C1 segment of cervical spinal cord (tissue), 14 donors: ENCODE results near the gene CFAP97D2.
"Not testable (repeated sequence)": the region's sequence is repeated elsewhere in the genome, so short reads cannot be mapped to it uniquely, and the experiment has no call there.

Source experiments
- DNase-seq, 14 donors: peaks; one replicate each; lab custom pipeline; 2025; lab: John Stamatoyannopoulos, UW

Gene CFAP97D2

DNA sequence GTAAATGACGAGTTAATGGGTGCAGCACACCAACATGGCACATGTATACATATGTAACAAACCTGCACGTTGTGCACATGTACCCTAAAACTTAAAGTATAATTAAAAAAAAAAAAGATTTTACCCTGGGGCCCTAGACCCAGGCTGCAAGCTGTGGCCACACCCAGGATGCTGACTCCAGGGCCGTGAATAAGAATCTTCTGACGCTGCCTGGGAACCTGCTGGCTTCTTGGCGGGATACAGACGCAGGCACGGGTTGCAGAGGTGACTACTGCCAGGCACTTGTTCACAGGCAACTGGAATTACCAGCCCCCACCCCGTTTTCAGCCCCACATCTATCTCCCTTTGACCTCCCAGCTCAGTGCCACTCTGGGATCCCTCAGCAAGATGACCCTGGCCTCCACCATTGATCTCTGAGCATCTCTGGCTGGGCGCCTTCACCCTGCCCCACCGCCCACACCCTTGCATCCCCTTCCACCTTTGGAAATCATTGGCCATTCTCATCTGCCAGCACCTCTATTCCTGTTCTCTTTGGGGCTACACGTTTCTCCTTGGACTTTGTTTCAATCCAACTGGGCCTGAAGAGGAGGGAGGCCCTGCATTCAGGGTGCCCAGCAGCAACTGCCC, 21.1 kb upstream of the CFAP97D2 start:
- DNase-seq, result no peak

DNA sequence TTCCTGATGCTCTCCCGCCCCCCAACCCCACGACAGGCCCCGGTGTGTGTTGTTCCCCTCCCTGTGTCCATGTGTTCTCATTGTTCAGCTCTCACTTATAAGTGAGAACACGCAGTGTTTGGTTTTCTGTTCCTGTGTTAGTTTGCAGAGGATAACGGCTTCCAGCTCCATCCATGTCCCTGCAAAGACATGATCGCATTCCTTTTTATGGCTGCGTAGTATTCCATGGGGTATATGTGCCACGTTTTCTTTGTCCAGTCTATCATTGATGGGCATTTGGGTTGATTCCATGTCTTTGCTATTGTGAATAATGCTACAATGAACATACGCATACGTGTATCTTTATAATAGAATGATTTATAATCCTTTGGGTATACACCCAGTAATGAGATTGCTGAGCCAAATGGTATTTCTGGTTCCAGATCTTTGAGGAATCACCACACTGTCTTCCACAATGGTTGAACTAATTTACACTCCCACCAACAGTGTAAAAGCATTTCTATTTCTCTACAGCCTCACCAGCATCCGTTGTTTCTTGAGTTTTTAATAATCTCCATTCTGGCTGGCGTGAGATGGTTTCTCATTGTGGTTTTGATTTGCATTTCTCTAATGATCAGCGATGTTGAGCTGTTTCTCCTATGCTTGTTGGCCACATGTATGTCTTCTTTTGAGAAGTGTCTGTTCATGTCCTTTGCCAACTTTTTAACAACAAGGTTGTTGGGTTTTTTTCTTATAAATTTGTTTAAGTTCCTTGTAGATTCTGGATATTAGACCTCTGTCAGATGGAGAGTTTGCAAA, 20.0 kb upstream of the CFAP97D2 start:
- DNase-seq, result not testable (repeated sequence)

DNA sequence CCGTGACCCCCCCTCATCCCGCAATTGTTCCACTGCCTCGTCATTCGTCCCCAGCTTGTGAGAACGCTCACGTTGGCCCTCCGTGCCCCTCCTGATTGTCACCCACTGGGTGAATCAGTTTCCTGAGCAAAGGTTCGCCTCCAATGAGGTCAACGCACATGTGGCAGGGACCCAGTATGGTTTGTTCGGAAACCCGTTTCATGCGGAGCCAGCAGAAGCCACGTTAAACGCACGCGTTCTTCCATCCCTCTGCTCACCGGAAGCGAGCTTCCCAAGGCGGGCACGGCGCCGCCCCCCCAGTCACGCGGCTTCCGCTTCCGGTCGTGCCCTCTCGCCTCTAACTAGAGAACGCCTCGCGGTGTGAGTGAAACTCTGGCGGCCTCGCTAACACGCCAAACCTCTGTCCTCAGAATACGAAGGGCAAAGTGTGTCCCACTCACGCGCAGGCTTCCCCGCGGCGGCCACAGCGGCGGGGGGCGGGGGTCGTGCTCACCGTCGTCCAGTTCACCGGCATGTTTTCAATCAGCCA, 18.0 kb upstream of the CFAP97D2 start:
- DNase-seq, result no peak

DNA sequence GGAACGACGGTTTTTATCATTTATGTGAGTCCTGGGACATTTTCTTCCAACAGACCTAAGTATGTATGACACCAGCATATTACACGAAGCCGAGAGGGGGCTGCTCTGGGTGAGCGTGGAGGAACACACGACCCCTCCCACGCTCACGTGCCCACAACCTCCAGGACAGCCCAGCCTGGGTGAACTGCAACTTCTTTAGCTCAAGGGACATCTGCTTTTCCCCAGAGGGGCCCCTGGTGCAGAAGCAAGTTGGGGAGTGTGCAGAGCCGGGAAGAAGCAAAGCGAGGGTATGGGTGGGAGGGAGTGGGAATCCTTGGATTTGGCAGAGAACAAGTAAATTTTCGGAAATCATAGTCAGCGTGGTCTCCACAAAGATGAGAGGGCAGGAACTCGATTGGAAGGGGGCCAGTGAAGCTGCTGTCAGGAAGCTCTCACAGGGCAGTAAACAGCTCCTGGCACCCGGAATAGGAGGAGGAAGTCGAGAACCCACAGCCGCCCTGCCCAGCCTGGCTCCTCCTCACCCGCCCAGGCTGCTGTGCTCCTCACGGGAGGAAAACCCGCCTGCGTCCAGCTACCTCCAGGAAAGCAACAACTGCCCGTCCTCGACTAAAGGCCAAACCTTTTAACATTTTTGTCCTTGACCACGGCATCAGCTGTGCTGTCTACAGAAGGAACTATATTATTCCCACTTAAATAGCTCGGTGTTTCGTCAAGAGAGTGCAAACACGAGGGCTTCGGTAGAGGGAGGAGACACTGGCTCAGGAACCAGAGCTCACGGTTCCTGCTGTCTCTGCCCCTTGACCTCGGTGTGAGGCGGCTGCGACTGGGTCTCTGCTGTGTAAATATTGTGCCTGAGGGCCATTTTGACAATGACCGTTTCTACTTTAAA, 17.2 kb upstream of the CFAP97D2 start:
- peak in 7 of 14 donors; percentile 14 to 45 (median 28) for DNase-seq

DNA sequence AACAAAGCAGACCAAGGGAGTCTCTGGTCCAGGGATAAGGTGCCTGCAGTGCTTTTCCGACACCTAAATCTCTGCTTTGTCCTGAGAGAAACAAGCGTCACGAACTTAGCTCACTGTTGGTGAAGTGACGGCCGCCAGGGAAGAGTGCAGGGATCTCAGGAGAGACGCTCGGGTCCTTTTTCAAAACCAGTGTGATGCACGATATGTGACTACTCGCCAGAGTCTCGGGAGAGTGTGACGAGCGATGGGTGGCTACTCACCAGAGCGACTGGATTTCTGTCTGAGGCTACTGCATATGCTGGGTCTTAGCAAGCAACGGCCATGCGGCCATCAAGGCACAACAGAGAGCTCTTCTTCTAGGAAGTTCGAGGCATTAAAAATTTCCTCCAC, 16.5 kb upstream of the CFAP97D2 start:
- DNase-seq, result no peak

DNA sequence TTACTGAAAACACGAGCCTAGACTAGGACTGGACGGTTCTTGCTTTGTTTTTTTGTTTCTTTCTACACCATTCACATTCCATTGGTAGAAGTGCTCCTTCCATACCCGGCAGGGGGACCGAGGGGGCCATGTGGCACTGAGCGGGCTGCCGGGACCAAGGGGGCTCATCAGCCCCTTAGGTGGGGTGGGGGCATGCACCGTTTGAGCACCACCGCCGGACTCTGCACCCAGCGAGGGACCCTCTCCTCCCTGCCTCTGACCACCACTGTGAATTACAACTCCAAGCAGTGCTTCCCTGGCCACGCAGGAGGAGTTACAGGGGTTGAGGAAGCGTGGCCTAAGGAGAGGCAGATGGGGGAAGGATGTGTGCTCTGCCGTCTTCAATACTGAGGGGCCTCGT, 15.0 kb upstream of the CFAP97D2 start:
- no peak for DNase-seq

DNA sequence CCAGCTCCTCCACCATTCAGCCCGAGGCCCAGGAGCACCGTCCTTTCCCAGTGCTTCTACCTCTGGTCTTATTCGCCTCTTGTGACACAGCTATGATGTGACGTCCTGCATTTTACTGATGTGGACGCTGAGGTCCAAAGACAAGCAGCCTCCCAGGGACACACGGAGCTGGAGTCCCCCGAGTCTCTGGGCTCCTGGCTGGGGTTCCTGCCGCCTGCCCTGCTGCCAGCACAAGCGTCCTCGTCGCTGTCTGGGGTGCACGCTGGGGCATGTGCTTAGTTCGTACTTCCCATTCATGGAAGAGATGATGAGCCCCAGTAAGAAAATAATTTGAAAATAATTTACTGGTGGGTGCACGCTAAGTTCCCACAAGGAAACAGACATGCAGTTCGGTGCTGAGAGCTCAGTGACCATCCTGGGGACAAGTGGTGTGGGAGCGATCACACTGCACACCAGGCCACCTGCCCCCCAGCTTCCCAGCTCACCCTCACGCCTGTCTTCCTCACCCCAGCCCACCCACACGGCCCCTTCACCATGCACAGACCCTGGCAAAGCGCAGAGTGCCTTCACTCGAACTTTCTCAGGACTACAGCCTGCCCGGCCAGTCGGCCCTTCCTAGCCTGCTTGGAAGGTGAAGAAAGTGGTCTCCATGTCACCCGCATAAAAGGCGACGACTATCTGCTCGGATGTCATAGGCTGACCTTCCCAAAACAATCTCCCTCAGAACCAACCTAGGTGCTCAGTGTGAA, 14.2 kb upstream of the CFAP97D2 start:
- DNase-seq, result no peak

DNA sequence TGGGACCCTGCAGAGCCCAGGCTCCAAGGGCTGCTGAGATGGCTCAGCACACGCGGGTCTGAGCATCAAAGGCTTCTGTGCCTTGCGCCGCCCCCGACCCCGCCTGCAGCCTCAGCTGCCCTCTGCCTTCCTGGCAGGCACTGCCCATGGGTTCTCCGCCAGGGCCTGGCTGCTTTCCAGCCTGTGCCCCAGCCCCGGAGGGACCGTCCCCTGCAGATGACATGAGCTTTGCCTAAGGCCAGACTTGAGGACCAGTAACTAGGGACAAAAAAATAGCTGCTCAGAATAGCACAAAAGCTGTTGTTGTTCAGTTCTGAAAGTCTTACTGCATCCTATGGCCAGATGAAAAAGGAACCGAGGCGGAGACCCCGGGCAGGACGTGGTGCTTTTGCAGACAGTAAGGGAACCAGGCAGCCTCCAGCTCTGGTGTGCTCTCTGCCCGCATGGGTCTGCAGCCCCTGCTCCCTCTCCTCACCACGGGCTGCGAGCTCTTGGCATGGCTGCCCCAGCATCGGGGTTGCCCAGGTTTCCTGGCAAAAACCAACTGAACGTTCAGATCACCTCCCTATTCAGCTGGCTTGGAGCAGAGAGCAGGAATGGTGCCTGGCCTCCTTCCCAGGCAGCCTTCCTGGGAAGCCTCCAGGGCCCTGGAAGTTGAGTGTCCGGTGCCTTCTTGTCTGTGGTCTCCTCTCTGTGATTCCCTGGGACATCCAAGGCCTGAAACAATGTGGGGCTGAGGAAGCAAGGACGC, 12.5 kb upstream of the CFAP97D2 start:
- DNase-seq, result peak in 13 of 14 donors; percentile 49 to 92 (median 77)

DNA sequence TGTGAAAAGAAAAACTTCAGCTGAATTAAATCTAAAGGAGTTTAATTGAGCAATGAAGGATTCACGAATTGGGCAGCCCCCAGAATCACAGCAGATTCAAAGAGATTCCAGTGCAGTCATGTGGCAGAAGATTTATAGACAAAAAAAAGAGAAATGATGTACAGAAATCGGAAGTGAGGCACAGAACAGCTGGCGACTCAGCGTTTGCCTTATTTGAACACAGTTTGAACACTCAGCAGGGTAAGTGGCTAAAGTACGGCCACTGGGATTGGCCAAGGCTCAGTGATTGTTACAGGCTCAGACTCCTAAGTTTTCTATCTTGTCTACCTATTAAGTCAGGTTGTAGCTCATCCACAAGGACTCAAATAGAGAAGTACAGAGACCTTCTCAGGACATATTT, 11.6 kb upstream of the CFAP97D2 start:
- peak in 2 of 14 donors; percentile 20 to 22 for DNase-seq

DNA sequence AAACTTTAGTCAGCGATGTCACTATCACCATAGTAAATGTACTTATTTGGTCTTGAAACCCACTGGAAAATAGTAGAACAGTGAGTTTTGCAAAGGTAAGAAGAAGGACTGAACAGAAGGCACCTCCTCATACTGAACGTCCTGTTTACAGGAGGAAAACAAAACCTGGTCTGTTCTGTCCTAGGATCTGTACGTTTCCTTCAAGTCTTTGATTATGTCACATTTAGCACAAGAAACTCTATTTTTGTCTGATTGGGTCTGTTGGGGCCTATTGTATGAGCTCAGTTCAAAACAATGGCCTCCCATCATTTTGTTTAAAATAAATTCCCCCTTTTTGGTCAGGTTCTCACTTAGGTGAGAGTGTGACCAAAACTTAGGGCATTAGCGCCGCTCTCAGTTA, 11.2 kb upstream of the CFAP97D2 start:
- DNase-seq, result no peak

DNA sequence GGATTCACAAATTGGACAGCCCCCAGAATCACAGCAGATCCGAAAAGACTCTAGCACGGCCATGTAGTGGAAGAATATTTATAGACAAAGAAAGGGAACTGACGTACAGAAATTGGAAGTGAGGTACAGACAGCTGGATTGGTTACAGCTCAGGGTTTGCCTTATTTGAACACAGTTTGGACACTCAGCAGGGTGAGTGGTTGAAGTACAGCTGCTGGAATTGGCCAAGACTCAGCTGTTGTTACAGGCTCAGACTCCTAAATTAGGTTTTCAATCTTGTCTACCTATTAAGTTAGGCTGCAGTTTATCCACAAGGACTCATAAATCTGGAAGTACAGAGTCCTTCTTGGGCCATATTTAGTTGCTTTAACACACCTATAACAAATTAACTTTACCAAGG, 5.8 kb upstream of the CFAP97D2 start:
- no peak for DNase-seq

DNA sequence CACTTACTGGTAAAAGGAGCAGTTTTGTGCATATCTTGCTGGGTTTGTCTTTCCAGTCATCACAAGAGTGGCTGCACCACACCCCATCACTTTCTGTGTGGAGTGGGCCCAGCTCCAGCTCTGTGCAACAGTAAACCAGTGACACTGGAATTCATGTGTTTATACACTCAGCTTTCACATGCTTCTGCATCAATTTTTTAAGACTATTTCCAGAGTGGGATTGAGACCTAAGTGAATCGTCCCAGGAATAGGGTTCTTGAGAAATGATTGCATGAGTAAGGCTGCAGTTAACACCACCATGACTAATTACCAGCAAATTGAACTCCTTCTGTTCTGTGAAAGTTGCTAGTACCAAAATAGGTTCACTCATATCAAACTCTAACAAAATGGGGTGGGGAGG, 5.3 kb upstream of the CFAP97D2 start:
- no peak for DNase-seq

DNA sequence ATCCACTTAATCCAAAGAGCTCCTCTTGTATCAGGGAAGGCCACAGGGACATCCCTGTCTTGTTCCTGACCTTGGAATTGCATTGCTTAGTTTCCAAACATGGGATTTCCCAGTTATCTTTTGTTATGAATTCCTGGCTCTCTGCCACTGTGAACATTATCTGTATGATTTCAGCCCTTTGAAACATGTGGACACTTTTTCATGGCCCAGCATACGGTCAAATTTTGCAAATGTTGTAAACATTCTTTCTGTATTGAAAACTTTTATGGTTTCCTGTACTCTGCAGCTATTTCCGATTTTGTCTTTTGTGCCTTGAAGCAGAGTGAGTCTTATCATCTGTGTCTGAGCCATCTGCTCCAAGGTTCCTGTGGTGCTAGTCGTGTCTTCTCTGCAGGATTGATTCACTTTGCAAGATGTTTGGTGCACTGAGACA, 4.5 kb upstream of the CFAP97D2 start:
- no peak for DNase-seq

DNA sequence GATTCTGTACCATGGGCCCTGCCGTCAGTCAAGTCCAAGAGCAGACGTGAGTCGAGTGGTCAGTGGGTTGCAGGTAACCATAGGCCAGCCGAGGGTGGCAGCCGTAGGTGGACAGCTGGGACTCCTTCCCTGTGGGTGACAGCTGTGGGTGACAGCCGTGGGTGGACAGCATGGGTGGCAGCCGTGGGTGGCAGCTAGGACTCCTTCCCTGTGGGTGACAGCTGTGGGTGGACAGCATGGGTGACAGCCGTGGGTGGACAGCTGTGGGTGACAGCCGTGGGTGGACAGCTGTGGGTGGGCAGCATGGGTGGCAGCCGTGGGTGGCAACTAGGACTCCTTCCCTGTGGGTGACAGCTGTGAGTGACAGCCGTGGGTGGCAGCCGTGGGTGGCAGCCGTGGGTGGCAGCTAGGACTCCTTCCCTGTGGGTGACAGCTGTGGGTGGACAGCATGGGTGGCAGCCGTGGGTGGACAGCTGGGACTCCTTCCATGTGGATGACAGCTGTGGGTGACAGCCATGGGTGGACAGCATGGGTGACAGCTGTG, 2.6 kb upstream of the CFAP97D2 start:
- DNase-seq, result not testable (repeated sequence)

DNA sequence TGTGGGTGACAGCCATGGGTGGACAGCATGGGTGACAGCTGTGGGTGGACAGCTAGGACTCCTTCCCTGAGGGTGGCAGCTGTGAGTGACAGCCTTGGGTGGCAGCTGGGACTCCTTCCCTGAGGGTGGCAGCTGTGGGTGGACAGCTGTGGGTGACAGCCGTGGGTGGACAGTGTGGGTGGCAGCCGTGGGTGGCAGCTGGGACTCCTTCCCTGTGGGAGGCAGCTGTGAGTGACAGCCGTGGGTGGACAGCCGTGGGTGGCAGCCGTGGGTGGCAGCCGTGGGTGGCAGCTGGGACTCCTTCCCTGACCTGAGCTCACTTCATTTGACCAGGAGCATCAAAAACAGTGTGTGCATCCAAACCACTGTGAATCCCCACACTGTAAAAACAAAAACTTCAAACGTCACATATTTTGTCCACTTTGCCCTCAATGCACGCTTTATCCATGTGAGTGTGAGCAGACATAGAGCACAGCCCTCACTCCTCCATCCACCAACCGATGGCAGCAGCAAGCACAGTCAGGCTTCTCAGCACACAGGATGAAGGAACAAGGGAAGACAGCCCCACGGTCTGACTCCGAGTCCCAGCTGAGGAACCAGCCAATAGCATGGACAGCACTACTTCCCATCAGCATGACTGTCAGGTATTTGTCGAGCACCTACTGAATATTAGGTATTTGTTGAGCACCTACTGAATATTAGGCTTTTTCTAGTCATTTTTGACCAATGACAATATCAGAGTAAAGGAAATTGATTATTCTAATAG, 1.6 kb upstream of the CFAP97D2 start:
- no peak for DNase-seq

DNA sequence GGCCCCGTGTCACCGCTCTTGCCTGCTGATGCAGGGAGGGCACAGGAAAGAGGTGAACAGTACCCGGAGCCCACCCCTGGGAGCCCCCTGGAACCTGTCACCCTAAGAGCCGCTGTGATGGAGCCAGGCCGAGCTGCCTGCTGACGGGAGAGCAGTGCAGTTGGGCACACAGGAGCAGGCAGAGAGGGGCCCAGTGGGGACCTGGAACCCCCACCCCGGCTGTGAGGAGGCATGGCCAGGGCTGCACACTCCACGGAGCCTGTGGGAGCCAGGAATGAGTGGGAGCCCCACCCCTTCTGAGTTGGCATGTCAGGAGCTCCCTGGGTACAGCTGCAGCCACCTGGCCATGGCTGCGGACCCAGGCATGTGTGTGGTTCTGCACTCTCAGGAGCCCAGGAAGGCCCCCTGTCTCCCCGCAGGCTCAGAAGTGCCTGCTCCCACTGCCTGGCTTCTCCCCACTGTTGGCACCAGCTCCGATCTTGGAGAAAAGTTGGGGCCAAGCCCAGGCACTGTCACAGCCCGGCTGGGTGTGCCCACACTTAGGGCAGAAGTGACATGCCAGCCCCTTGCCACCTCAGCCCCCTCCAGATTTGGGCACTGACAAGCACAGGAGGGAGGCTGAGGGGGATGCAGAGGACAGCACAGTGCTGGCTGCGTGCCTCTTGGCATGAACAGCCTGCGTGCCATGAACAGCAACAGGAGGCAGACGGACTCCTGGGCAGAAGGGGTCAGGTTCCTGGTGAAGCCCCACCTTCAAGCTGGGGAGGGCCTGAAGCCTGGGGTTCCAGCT, 6.3 kb downstream of the CFAP97D2 start:
- no peak for DNase-seq

DNA sequence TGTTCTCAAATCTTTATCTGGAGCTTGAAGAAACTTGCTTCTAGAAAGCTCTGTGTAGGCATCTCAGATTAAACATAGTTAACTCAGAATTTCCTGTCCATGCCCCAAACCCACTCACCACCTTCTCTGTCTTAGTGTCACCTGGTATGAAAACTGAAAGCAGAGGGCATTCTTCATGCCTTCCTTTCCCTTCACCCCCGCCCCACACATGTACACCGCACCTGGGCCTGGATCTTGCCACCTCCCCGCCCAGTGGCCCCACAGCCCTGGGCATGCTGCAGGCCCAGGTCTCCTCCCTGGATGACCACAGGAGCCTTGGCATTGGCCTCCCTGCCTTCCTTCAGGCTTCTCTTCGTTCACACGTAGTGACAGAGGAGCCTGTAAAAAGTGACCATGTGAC, 15.8 kb downstream of the CFAP97D2 start:
- DNase-seq, result no peak

DNA sequence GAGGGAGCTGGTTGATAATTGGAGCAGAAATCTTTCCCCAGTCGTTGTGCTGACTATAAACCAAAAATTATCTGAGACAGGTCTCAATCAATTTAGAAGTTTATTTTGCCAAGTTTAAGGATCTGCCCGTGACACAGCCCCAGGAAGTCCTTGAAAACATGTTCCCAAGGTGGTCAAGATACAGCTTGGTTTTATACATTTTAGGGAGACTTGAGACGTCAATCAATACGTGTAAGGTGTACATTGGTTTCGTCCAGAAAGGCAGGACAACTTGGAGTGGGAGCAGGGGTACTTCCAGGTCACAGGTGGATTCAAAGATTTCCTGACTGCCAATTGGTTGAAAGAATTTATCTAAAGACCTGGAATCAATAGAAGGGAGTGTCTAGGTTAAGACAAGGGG, 17.6 kb downstream of the CFAP97D2 start:
- DNase-seq, result no peak

DNA sequence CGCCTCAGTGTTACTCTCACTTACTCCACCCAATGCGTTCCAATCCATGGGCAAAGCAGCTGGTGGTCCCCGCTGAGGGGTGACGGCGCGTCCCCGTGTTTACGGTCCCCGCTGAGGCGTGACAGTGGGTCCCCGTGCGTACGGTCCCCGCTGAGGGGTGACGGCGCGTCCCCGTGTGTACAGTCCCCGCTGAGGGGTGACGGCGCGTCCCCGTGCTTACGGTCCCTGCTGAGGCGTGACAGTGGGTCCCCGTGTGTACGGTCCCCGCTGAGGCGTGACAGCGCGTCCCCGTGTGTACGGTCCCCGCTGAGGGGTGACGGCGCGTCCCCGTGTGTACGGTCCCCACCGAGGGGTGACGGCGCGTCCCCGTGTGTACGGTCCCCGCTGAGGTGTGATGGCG, 19.5 kb downstream of the CFAP97D2 start:
- no peak for DNase-seq
